ENCODE results near the gene MAK.

DNA sequence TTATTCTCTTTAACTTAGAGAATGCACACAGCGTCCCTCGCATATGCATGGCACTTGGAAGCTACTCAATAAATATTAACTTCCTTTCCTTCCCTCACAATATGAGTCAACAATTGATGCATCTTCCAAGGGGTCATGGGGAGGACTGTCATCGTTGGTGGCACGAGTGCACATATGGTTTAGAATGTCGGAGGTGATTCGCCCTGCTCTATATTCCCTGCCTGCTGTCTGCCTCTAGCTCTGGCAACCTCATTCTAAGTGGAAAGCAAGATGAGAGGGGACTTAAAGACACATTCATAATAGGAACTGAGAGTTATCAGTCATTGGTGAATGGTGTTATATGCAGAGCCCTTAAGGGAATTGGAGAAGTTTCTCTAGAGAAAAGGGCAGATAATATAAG lies 44.6 kb downstream of the MAK start:
- TF ChIP-seq CTCF (IDR thresholded peaks at IDR 0.05) (no peak), EZH2 (IDR thresholded peaks at IDR 0.05; ENCODE audit: borderline replicate concordance, insufficient read depth, low read depth, low read length, poor library complexity, severe bottlenecking) (no peak)
